Measurements from ENCODE around the gene TIMM44.

GRCh38 chr19:7879836-7880235, 63.6 kb downstream of the TIMM44 start:
- TF ChIP-seq JUND (IDR thresholded peaks at IDR 0.05) (no peak), RAD21 (IDR thresholded peaks at IDR 0.05) (no peak), GABPA (IDR thresholded peaks at IDR 0.05 in 1 of 2, conservative IDR thresholded peaks at IDR 0.05 in 1 of 2) (no peak), CTCF (IDR thresholded peaks at IDR 0.05; ENCODE audit: low read depth, low read length, missing input control) (no peak), HNF4A (conservative IDR thresholded peaks at IDR 0.05) (no peak), REST (IDR thresholded peaks at IDR 0.05) (no peak), MAX (IDR thresholded peaks at IDR 0.05) (no peak), TAF1 (conservative IDR thresholded peaks at IDR 0.05) (no peak)
